K562 (cell line): ENCODE data around the gene GMDS. TPM values are rescaled to one million over a fixed set of nuclear protein-coding genes. Genes with fewer than 3 reads are reported as not detected.

Experiments
- ATAC-seq: fragments of 200-7000 bp; cut with Tn5 transposase; 3 replicates; pipeline ENCODE4 v1.9.1; 2020; ENCODE audit warnings: moderate library complexity
- BruUV-seq: library from RNA; stranded (reverse); fragments of 400-500 nt; replicated peaks from 2 replicates; lab custom pipeline; 2021; lab: Mats Ljungman, UMichigan
- CTCF ChIA-PET: fragments of 300-600 bp; formaldehyde crosslinking; extraction: SDS; loops from one replicate; lab custom pipeline; 2021; ENCODE audit warnings: low intra/inter-chr PET ratio; lab: Yijun Ruan, JAX
- POLR2A ChIA-PET: fragments of 300-600, 350-650 bp; sonication (Branson Sonifier 250); formaldehyde crosslinking; extraction: SDS; loops from one replicate; lab custom pipeline; 2021; ENCODE audit warnings: antibody characterized with exemption, inconsistent platforms; lab: Yijun Ruan, JAX
- DNase-seq, 4 experiments: peaks; one replicate each; pipeline versions ENCODE4 v3.0.0 to v3.0.0-alpha.2; 2011 to 2018; ENCODE audit warnings: low spot score in 3 of 4, mixed read lengths in 3 of 4; ENCODE audit errors: extremely low read depth in 1 of 4
- FAIRE-seq: peaks from 2 replicates; lab custom pipeline; 2011; peaks lifted over from hg19 to GRCh38; lab: Jason Lieb, UNC
- H2AFZ ChIP-seq: 2 replicates; pipeline ENCODE4 v1.6.0; 2011; ENCODE audit warnings: low read depth, low read length, control low read depth, inconsistent platforms
- H3K27ac ChIP-seq: fragments of 200-600 bp; 3 replicates; pipeline ENCODE4 v1.8.0; 2011; ENCODE audit warnings: low read depth, mild to moderate bottlenecking, control low read depth, inconsistent platforms, low read length, moderate library complexity, mixed read lengths; ENCODE audit errors: extremely low read depth
- H3K27me3 ChIP-seq, 2 experiments: fragments of 300-600 bp in 1 of 2; 2 replicates in 1 of 2; 3 replicates in 1 of 2; pipeline versions ENCODE4 v1.6.0 to v1.8.0; 2011; ENCODE audit warnings: inconsistent platforms in 2 of 2, low read length in 2 of 2, mild to moderate bottlenecking in 1 of 2, mixed read lengths in 1 of 2, moderate library complexity in 1 of 2; ENCODE audit not compliant: control insufficient read depth in 2 of 2, insufficient read depth in 2 of 2
- H3K36me3 ChIP-seq: fragments of 300-600 bp; 3 replicates; pipeline ENCODE4 v1.8.0; 2011; ENCODE audit warnings: mild to moderate bottlenecking, low read length, inconsistent platforms; ENCODE audit not compliant: control insufficient read depth, insufficient read depth
- H3K4me1 ChIP-seq, 2 experiments: fragments of 200-600 bp in 1 of 2; replicated peaks in 1 of 2; 2 replicates in 1 of 2; 3 replicates in 1 of 2; pipeline versions ENCODE4 v1.5.1 to v1.8.0; 2011; ENCODE audit warnings: inconsistent platforms in 2 of 2, low read length in 2 of 2, mild to moderate bottlenecking in 1 of 2, mixed read lengths in 1 of 2, moderate library complexity in 1 of 2; ENCODE audit not compliant: control insufficient read depth in 2 of 2, insufficient read depth in 2 of 2
- H3K4me2 ChIP-seq: 2 replicates; pipeline ENCODE4 v1.6.1; 2011; ENCODE audit warnings: low read length, control low read depth, inconsistent platforms, mixed read lengths; ENCODE audit not compliant: insufficient read depth
- H3K4me3 ChIP-seq: fragments of 200-600 bp; sonication (generic), shearing (Covaris generic); 2 replicates; pipeline ENCODE4 v1.5.1; 2016; ENCODE audit warnings: control low read depth, inconsistent platforms
- H3K79me2 ChIP-seq: fragments of 200-600 bp; 3 replicates; pipeline ENCODE4 v1.8.0; 2011; ENCODE audit warnings: low read length, inconsistent platforms; ENCODE audit not compliant: control insufficient read depth, insufficient read depth
- H3K9ac ChIP-seq, 2 experiments: 2 replicates each; pipeline versions ENCODE4 v1.6.0 to v1.6.1; 2011; ENCODE audit warnings: low read depth in 2 of 2, low read length in 2 of 2, control low read depth in 1 of 2, inconsistent platforms in 1 of 2, mild to moderate bottlenecking in 1 of 2, mixed read lengths in 1 of 2; ENCODE audit not compliant: insufficient read depth in 1 of 2
- H3K9me1 ChIP-seq: one replicate; pipeline ENCODE4 v1.6.0; 2011; ENCODE audit warnings: inconsistent platforms, mild to moderate bottlenecking, low read length, moderate library complexity; ENCODE audit not compliant: control insufficient read depth, insufficient read depth
- H3K9me3 ChIP-seq: replicated peaks from 2 replicates; pipeline ENCODE4 v1.5.1; 2011; ENCODE audit warnings: low read depth, low read length, inconsistent platforms; ENCODE audit not compliant: control insufficient read depth, insufficient read depth
- H4K20me1 ChIP-seq: replicated peaks from 2 replicates; pipeline ENCODE4 v1.6.1; 2011; ENCODE audit warnings: low read length, inconsistent platforms, mixed read lengths; ENCODE audit not compliant: control insufficient read depth, insufficient read depth
- FOXA3 ChIP-seq, 2 experiments: fragments of 450-650 bp in 1 of 2; sonication (generic) in 1 of 2; formaldehyde crosslinking; IDR thresholded peaks in 1 of 2; conservative IDR thresholded peaks in 1 of 2; 2 replicates each; pipeline versions ENCODE4 v1.4.0 to v1.8.0; 2020 to 2022; ENCODE audit warnings: mild to moderate bottlenecking in 2 of 2, missing genetic modification reagents in 1 of 2
- TSC22D4 ChIP-seq: fragments of 450-650 bp; IDR thresholded peaks from 2 replicates; pipeline ENCODE4 v1.6.1; 2016; ENCODE audit warnings: missing genetic modification characterization, missing biosample characterization, control low read depth
- ZNF644 ChIP-seq: fragments of 200-800 bp; sonication (Bioruptor generic); IDR thresholded peaks from 2 replicates; pipeline ENCODE4 v1.6.1; 2016; ENCODE audit warnings: low read depth, missing genetic modification characterization, missing compliant biosample characterization
- ZNF76 ChIP-seq: fragments of 250-450 bp; sonication (Bioruptor Pico); IDR thresholded peaks from 2 replicates; pipeline ENCODE4 v1.4.0; 2020; ENCODE audit warnings: mild to moderate bottlenecking, moderate library complexity, borderline replicate concordance
- WGBS: fragments of 100-300 bp; shearing (Covaris generic); methylation state at CpG from one replicate; pipeline ENCODE4 v1.1.6; 2016; ENCODE audit warnings: low coverage, mixed read lengths; ENCODE audit not compliant: insufficient coverage; ENCODE audit errors: missing lambda C conversion rate; 5-methylcytosine and 5-hydroxymethylcytosine counted together
- in situ Hi-C: fragments of 300-500 bp; cut with MboI; formaldehyde crosslinking; loops from 4 replicates; pipeline ENCODE4 v1.15.0; 2018; ENCODE audit warnings: inconsistent platforms, mixed read lengths
- intact Hi-C: fragments of 100-400 bp; cut with micrococcal nuclease; formaldehyde crosslinking; loops from 2 replicates; pipeline ENCODE4 v1.14.2; 2022
- polyA plus RNA-seq, 8 experiments: library from polyadenylated mRNA; depleted of rRNA in 4 of 8; stranded (reverse) in 5 of 8; unstranded in 3 of 8; fragments of >200 nt; fragmentation: Nextera tagmentation in 2 of 8; fragmentation: Illumina TruSeq in 1 of 8; extraction: Ambion mirVana in 2 of 8; extraction: Trizol in 1 of 8; gene quantifications; 2 replicates each; pipeline versions ENCODE4 v1.2.1 to v1.2.3, GENCODE V29; 2011 to 2014; ENCODE audit warnings: inconsistent platforms in 1 of 8, missing spikeins in 1 of 8
- total RNA-seq, 7 experiments: library from RNA; depleted of rRNA in 6 of 7; stranded (reverse); fragments of >200 nt in 6 of 7; fragmentation: Illumina TruSeq in 2 of 7; extraction: Trizol in 2 of 7; gene quantifications; 2 replicates each; pipeline versions ENCODE4 v1.2.1 to v1.2.3, GENCODE V29; 2011 to 2021; ENCODE audit warnings: low replicate concordance in 1 of 7
- TF ChIP-seq, protein P1 (sequence below): fragments of 250-450 bp; sonication (Bioruptor Pico); IDR thresholded peaks from 2 replicates; pipeline ENCODE4 v1.9.0; 2021; ENCODE audit warnings: mild to moderate bottlenecking, inconsistent platforms
- TF ChIP-seq, protein P2 (sequence below): fragments of 450-650 bp; IDR thresholded peaks from 2 replicates; pipeline ENCODE4 v1.6.1; 2016; ENCODE audit warnings: mild to moderate bottlenecking
- TF ChIP-seq, protein P3 (sequence below): sonication (generic); formaldehyde crosslinking; IDR thresholded peaks from 2 replicates; pipeline ENCODE4 v1.8.0; 2023; ENCODE audit warnings: mild to moderate bottlenecking, missing genetic modification reagents
- TF ChIP-seq, protein P4 (sequence below), 2 experiments: fragments of 450-650 bp in 1 of 2; sonication (generic) in 1 of 2; formaldehyde crosslinking; conservative IDR thresholded peaks; 2 replicates each; pipeline versions ENCODE4 v1.4.0 to v1.8.1; 2020 to 2022; ENCODE audit warnings: mild to moderate bottlenecking in 1 of 2, missing genetic modification reagents in 1 of 2
- TF ChIP-seq, protein P5 (sequence below): sonication (generic); formaldehyde crosslinking; IDR thresholded peaks from 2 replicates; pipeline ENCODE4 v1.9.0; 2022; ENCODE audit warnings: mild to moderate bottlenecking, missing genetic modification reagents

Gene GMDS
- total and polyA plus RNA-seq, 9 of the 15 experiments (the other 6 are each of a cell fraction or from before 2014, with no cell fraction given): 0.48 to 31.8 (median 13.4) TPM

DNA sequence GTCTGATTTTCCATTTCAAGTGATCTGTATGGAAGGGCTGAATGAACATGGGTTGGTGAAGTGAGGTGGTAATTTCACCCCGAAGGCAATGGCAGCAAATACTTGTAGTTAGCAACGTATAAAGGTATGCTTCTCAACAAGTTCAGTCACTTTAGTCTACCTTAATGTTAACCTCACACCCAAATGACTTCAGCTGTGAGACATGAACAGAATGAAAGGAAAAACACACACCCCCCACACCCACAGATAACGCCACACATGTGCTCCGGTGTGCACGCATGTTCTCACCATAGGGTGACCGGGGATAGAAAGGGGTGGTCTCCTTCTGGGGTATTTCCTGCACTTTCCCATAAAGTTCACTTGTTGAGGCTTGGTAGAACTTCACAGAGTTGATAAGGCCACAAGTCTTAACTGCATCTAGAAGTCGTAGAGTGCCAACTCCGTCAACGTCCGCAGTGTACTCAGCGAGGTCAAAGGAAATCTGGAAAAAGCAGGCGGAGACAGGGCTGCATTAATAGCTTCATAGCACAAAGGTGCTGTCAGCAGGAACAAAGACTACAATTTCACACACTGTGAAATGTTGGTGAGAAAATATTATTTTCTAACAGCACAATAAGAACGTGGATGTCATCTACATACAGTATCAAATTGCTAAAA is 284.8 kb downstream of the GMDS start (continued):
- TF ChIP-seq, protein P1, sequence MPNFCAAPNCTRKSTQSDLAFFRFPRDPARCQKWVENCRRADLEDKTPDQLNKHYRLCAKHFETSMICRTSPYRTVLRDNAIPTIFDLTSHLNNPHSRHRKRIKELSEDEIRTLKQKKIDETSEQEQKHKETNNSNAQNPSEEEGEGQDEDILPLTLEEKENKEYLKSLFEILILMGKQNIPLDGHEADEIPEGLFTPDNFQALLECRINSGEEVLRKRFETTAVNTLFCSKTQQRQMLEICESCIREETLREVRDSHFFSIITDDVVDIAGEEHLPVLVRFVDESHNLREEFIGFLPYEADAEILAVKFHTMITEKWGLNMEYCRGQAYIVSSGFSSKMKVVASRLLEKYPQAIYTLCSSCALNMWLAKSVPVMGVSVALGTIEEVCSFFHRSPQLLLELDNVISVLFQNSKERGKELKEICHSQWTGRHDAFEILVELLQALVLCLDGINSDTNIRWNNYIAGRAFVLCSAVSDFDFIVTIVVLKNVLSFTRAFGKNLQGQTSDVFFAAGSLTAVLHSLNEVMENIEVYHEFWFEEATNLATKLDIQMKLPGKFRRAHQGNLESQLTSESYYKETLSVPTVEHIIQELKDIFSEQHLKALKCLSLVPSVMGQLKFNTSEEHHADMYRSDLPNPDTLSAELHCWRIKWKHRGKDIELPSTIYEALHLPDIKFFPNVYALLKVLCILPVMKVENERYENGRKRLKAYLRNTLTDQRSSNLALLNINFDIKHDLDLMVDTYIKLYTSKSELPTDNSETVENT (CRISPR knock-in tag): no peak

DNA sequence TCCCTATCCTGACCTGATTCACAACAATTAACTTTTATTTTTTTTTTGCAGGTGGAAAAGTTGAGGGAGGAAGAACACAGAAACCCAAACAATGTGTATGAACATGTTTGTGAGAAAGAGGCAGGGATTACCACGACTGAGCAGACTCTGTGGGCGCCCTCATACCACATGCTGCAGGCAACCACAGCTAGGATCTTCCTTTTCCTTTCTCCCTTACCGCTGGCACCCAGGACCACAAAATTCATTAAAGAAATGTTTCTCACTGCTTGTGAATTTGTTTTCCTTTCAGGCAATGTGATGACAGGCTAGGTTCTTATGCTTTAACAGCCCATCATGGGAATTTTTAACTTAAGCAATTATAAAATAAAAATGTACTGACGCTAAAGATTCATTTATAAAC is 287.1 kb downstream of the GMDS start:
- Histone ChIP-seq H4K20me1 (no peaks in the 10 kb centered on the region), H3K27me3 (no peaks in the 10 kb centered on the region), H2AFZ (no peak overlapping the region), H3K4me1 (no peaks in the 10 kb centered on the region), H3K36me3 (no peaks in the 10 kb centered on the region), H3K27ac (no peak overlapping the region), H3K4me2 (no peak overlapping the region), H3K9ac (no peak overlapping the region), H3K9me1 (no peaks in the 10 kb centered on the region), H3K79me2 (no peaks in the 10 kb centered on the region), H3K4me3 (no peak overlapping the region), H3K9me3 (no peaks in the 10 kb centered on the region)
- WGBS: 22% methylated on average over 4 of the region's 4 CpGs
- no peak for DNase-seq
- POLR2A ChIA-PET: interaction anchor here (1.2 kb wide), 1 partner anchor 9 kb away, joined by 3 read pairs; no protein-coding TSS in a partner anchor
- FAIRE-seq: no peak
- no TSS peak for BruUV-seq
- no peak for ATAC-seq
- intact Hi-C loops (no loop called here), in situ Hi-C loops (no loop called here)
- CTCF ChIA-PET: no interaction called here
- TF ChIP-seq, protein P2, sequence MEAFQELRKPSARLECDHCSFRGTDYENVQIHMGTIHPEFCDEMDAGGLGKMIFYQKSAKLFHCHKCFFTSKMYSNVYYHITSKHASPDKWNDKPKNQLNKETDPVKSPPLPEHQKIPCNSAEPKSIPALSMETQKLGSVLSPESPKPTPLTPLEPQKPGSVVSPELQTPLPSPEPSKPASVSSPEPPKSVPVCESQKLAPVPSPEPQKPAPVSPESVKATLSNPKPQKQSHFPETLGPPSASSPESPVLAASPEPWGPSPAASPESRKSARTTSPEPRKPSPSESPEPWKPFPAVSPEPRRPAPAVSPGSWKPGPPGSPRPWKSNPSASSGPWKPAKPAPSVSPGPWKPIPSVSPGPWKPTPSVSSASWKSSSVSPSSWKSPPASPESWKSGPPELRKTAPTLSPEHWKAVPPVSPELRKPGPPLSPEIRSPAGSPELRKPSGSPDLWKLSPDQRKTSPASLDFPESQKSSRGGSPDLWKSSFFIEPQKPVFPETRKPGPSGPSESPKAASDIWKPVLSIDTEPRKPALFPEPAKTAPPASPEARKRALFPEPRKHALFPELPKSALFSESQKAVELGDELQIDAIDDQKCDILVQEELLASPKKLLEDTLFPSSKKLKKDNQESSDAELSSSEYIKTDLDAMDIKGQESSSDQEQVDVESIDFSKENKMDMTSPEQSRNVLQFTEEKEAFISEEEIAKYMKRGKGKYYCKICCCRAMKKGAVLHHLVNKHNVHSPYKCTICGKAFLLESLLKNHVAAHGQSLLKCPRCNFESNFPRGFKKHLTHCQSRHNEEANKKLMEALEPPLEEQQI: no peak
- TF ChIP-seq ZNF76 (CRISPR knock-in tag) (no peak), TSC22D4 (no peak), FOXA3 (CRISPR knock-in tag; conservative IDR thresholded peaks at IDR 0.05 in 1 of 2, IDR thresholded peaks at IDR 0.05 in 1 of 2) (no peak), ZNF644 (tag) (no peak)
- TF ChIP-seq, protein P3, sequence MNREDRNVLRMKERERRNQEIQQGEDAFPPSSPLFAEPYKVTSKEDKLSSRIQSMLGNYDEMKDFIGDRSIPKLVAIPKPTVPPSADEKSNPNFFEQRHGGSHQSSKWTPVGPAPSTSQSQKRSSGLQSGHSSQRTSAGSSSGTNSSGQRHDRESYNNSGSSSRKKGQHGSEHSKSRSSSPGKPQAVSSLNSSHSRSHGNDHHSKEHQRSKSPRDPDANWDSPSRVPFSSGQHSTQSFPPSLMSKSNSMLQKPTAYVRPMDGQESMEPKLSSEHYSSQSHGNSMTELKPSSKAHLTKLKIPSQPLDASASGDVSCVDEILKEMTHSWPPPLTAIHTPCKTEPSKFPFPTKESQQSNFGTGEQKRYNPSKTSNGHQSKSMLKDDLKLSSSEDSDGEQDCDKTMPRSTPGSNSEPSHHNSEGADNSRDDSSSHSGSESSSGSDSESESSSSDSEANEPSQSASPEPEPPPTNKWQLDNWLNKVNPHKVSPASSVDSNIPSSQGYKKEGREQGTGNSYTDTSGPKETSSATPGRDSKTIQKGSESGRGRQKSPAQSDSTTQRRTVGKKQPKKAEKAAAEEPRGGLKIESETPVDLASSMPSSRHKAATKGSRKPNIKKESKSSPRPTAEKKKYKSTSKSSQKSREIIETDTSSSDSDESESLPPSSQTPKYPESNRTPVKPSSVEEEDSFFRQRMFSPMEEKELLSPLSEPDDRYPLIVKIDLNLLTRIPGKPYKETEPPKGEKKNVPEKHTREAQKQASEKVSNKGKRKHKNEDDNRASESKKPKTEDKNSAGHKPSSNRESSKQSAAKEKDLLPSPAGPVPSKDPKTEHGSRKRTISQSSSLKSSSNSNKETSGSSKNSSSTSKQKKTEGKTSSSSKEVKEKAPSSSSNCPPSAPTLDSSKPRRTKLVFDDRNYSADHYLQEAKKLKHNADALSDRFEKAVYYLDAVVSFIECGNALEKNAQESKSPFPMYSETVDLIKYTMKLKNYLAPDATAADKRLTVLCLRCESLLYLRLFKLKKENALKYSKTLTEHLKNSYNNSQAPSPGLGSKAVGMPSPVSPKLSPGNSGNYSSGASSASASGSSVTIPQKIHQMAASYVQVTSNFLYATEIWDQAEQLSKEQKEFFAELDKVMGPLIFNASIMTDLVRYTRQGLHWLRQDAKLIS: no peak
- TF ChIP-seq, protein P4, sequence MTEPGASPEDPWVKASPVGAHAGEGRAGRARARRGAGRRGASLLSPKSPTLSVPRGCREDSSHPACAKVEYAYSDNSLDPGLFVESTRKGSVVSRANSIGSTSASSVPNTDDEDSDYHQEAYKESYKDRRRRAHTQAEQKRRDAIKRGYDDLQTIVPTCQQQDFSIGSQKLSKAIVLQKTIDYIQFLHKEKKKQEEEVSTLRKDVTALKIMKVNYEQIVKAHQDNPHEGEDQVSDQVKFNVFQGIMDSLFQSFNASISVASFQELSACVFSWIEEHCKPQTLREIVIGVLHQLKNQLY (CRISPR knock-in tag; conservative IDR thresholded peaks at IDR 0.05): no peak
- TF ChIP-seq, protein P5, sequence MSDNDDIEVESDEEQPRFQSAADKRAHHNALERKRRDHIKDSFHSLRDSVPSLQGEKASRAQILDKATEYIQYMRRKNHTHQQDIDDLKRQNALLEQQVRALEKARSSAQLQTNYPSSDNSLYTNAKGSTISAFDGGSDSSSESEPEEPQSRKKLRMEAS (CRISPR knock-in tag): no peak
